Inferior parietal cortex (tissue), 1 donor: Measurements from ENCODE around the gene LEKR1.
"Not testable (repeated sequence)": the region's sequence is repeated elsewhere in the genome, so short reads cannot be mapped to it uniquely, and the experiment has no call there.

ENCODE experiments used
- DNase-seq: peaks from one replicate; pipeline ENCODE4 v3.0.0-alpha.2; 2016; ENCODE audit errors: extremely low spot score

The LEKR1 gene

GRCh38 chr3:156902916-156903315, 76.8 kb downstream of the LEKR1 start:
- no peak for DNase-seq

DNA sequence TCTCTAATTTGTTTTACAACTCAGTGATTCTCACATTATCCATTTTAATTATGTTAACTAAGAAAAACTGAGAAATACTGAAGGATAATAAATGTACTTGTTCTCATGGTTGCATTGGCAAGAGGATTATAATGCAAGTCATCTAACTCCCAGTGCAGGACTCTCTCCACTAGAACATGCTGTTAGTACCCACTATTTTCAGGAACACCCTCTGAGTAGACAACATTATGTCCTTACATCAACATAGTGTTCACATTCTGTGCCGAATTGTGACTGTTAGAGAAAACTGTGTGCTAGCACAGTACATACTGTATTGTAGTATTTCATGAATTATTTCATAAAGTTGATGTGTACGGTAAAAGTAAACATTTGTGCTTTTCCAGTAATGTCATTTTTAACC, 80.1 kb downstream of the LEKR1 start:
- DNase-seq: no peak

- DNase-seq: no peak
Measured at GRCh38 chr3:156908398-156908797, 82.2 kb downstream of the LEKR1 start.

- DNase-seq: no peak
Measured at GRCh38 chr3:156910022-156910421, 83.9 kb downstream of the LEKR1 start.

DNA sequence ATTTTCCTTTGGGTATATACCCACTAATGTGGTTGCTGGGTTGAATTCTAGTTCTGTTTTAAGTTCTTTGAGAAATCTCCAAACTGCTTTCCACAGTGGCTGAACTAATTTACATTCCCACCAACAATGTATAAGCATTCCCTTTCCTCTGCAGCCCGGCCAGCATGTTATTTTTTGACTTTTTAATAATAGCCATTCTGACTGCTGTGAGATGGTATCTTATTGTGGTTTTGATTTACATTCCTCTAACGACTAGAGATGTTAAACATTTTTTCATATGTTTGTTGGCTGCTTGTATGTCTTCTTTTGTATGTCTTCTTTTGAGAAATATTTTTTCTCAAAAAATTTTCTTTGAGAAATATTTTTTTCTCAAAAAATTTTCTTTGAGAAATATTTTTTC, 84.7 kb downstream of the LEKR1 start:
- DNase-seq: not testable (repeated sequence)

GRCh38 chr3:156914300-156914699, 88.1 kb downstream of the LEKR1 start:
- DNase-seq: not testable (repeated sequence)

DNA sequence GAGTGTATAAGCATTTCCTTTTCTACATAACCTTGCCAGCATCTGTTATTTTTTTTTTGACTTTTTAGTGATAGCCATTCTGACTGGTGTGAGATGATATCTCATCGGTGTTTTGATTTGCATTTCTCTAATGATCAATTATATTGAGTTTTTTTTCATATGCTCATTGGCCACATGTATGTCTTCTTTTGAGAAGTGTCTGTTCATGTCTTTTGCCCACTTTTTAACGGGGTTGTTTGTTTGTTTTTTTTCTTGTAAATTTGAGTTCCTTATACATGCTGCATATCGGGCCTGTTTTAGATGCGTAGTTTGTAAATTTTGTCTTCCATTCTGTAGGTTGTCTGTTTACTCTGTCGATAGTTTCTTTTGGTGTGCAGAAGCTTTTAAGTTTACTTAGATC, 89.2 kb downstream of the LEKR1 start:
- no peak for DNase-seq

DNA sequence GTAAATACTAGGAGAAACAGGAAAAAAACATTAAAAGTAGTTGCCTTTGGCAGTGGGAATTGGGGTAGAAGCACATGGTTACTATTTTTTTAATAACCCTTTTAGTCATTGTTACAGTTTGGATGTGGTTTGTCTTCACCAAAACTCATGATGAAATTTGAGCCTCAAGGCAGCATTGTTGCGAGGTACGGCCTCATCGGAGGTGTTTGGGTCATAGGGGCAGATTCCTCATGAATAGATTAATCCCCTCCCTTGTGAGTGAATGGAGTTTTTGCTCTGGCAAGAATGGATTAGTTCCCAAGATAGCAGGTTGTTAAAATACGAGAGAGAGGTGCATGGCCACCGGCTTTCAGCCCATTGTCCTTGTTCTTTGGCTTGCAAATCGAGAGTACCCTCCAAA, 92.6 kb downstream of the LEKR1 start:
- no peak for DNase-seq

- no peak for DNase-seq
Measured at GRCh38 chr3:156919818-156920217, 93.7 kb downstream of the LEKR1 start.

- DNase-seq: no peak
Measured at GRCh38 chr3:156920399-156920798, 94.2 kb downstream of the LEKR1 start.

DNA sequence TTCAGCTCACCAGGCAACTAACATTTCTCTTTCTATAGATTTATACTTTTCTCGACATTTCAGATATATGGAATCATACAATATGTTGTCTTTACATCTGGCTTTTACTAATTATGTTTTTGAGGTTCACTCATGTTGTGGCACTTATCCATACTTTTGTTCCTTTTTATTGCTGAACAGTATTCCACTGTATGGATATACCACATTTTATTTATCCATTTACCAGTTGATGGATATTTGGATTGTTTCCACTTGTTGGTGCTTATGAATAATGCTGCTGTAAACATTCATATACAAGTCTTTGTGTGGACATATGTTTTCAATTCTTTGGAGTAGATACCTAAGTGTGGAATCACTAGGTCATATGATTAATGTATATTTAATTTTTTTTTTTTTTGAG, 97.2 kb downstream of the LEKR1 start:
- no peak for DNase-seq

DNA sequence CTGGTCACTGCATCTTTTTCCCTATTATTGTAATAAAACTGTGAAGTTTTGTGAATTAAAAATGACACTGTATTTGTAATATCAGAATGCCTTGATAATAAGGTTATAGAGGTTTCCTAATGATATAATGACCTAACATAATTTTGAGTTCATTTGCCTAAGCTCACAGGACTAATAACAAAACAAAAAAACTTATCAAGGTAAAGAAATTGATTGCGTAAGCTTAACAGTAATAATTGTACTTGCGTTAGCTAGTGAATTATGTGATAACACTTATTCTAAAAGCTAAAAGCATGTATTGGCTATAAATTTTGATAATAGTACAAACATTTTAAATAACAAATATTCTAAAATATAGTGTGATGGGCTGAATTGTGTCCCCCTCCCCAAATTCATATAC, 112.6 kb downstream of the LEKR1 start:
- DNase-seq: no peak

DNA sequence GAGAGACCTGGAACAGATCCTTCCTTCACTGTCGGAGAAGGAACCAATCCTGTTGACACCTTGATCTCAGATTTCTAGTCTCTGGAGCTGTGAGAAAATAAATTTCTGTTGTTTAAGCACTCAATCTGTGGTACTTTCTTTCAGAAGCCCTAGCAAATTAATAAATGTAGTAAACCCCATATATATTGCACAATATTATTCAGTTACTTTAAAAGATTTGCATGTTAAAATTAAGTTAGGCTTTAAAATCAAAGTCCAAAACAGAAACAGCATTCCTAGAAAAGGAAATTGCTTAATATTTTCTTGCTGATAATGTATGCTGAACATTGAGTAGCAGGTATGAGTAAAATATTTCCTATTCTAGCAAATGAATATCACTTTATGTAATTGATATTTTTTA, 113.2 kb downstream of the LEKR1 start:
- no peak for DNase-seq

GRCh38 chr3:156941311-156941710, 115.2 kb downstream of the LEKR1 start:
- no peak for DNase-seq

DNA sequence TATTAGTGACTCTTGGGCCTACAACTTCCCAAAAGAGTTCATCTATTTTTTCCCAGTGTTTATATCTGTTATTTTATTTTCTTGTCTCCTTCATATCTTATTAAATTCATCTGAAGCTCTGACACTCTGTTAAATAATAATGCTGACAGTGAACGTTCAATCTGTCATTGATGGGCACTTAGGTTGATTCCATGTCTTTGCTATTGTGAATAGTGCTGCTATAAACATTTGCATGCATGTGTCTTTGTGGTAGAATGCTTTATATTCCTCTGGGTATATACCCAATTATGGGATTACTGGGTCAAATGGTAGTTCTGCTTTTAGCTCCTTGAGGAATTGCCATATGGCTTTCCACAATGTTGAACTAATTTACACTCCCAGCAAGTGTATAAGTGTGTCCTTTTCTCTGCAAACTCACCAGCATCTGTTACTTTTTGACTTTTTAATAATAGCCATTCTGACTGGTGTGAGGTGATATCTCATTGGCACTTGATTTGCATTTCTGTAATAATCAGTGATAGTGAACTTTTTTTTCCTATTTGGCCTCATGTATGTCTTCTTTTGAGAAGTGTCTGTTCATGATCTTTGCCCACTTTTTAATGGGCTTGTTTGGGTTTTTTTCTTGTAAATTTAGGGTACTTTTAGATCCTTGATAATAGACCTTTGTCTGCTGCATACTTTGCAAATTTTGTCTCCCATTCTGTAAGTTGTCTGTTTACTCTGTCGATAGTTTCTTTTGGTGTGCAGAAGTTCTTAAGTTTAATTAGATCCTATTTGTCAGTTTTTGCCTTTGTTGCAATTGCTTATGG, 122.5 kb downstream of the LEKR1 start:
- no peak for DNase-seq

- DNase-seq: no peak
Measured at GRCh38 chr3:156952011-156952410, 125.9 kb downstream of the LEKR1 start.

DNA sequence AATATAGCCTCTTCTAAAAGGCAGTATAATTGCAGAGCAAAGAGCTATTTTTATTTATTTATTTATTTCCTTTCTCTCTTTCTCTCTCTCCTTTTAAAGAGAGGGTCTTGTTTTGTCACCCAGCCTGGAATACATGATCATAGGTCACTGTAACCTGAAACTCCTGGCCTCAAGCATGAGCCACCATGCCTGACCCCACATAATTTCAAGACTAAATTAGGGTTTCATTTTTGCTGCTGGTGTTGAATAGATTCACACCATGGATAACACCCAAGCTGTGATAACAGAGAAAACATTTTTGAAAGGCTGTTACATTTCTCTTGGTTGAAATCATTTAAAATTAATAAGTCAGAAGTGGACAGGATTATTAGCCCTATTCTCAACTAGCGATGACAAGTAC, 131.6 kb downstream of the LEKR1 start:
- DNase-seq: no peak

- DNase-seq: no peak
Measured at GRCh38 chr3:156963096-156963495, 136.9 kb downstream of the LEKR1 start.

DNA sequence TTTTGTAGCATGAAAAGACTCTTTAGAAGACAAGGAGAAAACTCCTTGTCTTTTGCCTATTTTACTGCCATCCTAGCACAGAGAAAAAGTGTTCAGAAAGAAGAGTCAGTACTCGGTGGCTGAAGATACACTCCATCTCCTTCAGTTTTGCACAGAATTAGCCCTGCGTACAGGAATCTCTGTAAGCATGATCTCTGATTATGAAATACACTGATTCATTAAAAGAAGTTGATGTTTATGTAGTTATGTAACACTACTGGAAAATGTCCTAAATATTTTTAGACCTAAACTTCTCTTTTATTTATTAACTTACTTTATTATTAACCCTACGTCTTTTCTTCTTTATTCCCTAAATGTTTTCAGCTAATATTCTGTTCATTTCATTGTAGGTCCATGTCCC, 138.4 kb downstream of the LEKR1 start:
- no peak for DNase-seq

DNA sequence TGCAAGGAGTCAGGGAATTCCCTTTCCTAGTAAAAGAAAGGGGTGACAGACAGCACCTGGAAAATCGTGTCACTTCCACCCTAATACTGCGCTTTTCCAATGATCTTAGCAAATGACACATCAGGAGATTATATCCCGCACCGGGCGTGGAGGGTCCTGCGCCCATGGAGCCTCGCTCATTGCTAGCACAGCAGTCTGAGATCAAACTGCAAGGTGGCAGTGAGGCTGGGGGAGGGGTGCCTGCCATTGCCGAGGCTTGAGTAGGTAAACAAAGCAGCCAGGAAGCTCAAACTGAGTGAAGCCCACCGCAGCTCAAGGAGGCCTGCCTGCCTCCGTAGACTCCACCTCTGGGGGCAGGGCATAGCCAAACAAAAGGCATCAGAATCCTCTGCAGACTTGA, 140.2 kb downstream of the LEKR1 start:
- DNase-seq: not testable (repeated sequence)

- DNase-seq: no peak
Measured at GRCh38 chr3:156973954-156974353, 147.8 kb downstream of the LEKR1 start.

DNA sequence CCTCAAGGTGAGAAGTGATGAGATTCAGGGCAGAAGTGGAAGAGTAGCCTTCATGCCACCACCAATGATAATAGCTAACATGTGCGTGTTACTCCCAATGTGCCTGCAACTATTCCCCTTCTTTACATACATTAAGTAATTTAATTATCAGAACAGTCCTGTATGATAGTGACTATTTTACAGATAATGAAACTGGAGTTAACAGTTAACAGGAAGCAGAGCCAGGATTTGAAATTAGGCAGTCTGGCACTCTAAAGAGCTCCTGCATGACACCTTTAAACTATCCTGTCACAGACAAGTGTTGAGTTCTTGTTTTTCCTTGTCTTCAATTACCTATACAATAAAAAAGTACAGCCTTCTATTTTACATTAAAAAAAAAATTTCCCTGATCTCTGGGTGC, 148.8 kb downstream of the LEKR1 start:
- no peak for DNase-seq

GRCh38 chr3:156975721-156976120, 149.6 kb downstream of the LEKR1 start:
- DNase-seq: no peak

GRCh38 chr3:156976933-156977332, 150.8 kb downstream of the LEKR1 start:
- no peak for DNase-seq
